ENCODE data around the gene VGLL4.
"Not testable (repeated sequence)": the region's sequence is repeated elsewhere in the genome, so short reads cannot be mapped to it uniquely, and the experiment has no call there.

VGLL4 gene

DNA sequence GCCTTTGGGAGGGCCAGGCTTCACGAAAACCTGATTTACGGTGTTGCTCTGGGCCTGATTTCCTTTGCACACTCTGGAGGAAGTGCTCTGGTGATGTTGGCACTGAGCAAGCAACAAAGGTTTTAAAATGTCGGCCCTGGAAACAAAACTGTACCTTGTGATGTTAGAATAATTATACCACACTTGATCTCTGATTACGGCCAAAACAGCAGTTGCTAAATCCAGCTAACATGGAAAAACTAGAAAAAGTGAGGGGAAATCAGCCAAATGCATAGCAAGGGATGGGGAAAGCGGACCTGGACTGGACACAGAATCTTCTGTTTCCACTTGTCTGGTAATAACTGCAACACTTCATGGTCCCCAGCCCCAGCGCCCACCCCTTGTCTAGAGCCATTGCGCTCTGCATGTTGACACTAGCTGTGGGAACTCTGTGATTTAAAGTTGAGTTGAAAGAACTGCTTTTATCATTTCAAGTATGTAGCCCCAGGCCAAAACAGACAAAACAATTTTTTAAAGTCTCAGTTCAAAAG lies 120.1 kb downstream of the VGLL4 start:
- DNase-seq: no peak

DNA sequence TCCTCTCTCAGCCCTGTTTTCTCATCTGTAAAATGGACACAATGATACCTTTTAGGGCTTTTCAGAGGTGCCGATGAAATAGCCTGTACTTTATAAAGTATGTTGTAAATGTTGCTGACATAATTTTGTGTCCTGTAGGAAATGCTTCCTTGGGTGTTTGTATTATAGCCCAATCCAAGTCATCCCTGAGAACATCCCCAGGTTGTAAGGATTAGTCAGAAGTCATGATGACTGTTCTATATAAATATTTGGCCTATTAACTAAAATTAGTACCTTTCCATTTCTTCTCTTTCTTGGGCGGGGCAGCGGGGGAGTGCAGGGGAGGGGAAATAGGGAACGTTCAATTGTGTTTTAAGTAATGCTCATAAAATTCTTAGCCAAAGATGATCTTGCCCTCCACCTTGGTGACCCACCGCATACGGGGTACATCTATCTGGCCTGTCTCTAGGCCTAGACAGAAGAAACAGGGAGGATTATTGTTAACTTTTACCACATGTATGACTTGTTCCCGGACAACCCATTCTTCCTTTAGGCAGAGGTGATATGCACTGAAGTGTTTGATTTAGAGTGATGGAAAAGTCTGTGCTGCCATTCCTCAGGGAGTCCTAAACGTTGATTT lies 120.7 kb downstream of the VGLL4 start:
- DNase-seq: no peak

DNA sequence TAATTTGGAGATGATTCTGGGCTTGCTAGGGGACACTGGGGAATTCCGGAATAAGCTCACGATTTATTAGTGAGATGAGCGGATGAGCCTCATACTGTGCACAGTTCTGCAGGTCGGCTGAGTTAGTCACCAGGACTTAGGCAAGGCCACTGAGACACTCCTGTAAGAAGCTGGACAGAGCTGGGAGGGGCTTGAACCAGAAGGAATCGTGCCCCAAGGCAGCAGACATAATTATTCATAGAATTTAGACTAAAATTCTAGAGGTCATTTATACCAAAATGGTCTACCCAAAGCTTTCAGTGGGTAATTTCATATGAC lies 121.4 kb downstream of the VGLL4 start:
- DNase-seq: no peak

DNA sequence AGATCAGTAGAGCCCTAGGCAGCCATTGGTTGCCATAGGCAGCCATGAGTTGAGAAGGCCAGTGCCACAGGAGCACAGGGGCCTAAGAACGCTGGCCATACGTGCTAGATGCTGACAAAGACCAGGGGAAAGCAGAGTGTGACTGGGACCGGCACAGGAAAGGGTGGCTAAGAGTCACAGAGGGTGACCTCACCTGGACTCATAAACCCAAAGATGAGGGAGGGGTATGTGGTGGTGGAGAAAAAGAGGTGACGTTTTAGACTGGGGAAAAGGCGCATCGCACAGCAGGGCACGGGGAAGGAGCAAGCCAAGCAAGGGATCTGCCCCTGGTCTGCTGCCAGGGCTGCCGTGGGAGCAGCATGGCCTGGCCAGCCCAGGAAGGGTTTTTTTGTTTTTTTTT lies 122.5 kb downstream of the VGLL4 start:
- no peak for DNase-seq

DNA sequence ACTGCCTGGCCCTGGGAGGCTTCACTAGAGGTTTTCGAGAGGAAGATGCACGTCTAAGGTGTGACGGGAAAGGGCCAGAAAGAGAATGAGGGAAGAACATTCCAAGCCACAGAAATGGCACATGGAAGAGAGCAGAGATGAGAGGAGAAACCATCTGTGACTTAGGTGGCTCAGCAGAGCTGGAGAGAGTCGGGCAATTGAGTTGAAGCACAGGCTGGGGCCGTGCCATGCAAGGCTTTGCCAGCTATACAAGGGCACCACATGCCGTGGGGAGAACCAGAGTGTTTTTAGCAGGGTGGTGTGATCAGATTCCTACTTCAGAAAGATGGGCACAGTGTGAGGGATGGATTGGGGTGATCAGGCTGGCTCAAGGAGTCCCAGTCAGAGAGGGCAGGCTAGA lies 126.1 kb downstream of the VGLL4 start:
- DNase-seq: no peak

DNA sequence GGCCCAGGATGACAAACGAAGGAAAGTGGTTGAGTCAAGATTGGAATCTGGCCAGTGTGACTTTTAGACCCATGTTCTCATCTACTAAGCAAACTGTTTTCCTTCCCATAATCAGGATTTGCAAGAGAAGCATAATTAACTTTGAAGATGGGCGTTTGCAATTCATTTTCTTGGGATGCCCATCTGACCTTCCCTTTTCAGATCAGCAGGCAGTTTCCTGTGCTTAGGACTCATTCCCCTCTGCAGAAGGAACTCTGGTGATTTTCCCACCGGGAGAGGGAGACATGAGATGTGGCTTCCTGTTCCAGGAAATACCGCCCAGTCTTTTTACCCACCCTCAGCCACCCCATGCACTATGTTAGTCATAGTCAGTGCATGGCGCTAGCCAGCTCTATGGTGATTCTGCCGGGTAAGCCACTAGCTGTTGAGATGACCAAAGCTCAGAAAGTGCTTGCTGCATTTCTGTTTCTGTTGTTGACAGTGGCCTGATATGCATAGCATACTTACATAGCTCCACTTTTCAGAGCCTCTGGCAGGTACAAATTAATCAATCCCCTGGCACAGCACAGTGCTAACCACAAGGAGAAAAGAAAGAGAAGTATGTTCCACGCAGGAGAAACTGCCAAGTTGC lies 129.4 kb downstream of the VGLL4 start:
- no peak for DNase-seq

DNA sequence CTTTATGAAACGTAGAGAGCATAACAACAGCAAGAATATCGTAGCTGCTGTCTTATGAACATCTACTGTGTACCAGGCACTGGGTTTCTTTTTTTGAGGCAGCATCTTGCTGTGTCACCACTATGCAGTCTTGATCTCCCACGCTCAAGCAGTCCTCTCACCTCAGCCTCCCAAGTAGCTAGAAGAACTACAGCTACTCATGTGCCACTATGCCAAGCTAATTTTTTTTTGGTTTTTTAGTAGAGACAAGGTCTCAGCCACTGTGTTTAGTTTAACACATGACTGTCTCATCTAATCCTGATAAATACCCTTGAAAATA lies 129.9 kb downstream of the VGLL4 start:
- no peak for DNase-seq

DNA sequence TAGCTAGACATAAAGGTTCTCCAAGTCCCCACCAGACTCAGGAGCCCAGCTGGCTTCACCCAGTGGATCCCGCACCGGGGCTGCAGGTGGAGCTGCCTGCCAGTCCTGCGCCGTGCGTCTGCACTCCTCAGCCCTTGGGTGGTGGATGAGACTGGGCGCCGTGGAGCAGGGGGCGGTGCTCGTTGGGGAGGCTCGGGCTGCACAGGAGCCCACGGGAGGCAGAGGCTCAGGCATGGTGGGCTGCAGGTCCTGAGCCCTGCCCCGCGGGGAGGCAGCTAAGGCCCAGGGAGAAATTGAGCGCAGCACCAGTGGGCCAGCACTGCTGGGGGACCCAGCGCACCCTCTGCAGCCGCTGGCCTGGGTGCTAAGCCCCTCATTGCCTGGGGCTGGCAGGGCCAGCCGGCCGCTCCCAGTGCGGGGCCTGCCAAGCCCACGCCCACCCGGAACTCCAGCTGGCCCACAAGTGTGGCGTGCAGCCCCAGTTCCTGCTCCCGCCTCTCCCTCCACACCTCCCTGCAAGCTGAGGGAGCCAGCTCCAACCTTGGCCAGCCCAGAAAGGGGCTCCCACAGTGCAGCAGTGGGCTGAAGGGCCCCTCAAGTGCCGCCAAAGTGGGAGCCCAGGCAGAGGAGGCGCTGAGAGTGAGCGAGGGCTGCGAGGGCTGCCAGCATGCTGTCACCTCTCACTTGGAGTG lies 130.4 kb downstream of the VGLL4 start:
- not testable (repeated sequence) for DNase-seq

DNA sequence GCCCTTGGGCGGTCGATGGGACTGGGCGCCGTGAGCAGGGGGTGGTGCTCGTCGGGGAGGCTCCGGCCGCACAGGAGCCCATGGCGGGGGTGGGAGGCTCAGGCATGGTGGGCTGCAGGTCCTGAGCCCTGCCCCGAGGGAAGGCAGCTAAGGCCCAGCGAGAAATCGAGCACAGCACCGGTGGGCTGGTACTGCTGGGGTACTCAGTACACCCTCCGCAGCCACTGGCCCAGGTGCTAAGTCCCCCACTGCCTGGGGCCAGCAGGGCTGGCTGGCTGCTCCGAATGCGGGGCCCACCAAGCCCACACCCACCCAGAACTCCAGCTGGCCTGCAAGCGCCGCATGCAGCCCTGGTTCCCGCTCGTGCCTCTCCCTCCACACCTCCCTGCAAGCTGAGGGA lies 132.1 kb downstream of the VGLL4 start:
- DNase-seq: not testable (repeated sequence)

DNA sequence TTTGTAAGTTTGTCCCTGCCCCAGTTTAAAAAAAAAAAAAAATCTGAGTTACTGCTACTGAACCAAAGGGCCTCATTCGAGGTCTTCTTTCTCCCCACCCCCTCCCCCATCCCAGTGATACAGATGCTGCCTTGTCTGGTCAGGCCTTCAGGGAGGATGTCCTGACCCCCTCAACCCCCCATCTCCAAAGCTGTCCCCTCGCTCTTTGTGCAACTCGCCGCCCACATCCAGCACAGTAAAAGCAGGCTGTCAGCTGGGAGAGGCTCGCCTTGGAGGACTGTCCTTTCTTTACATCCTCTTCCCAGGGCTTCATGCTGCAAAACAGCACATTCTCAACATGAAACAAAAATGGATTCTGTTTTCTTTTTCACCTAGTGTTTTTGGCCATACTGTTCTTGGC lies 133.4 kb downstream of the VGLL4 start:
- no peak for DNase-seq

DNA sequence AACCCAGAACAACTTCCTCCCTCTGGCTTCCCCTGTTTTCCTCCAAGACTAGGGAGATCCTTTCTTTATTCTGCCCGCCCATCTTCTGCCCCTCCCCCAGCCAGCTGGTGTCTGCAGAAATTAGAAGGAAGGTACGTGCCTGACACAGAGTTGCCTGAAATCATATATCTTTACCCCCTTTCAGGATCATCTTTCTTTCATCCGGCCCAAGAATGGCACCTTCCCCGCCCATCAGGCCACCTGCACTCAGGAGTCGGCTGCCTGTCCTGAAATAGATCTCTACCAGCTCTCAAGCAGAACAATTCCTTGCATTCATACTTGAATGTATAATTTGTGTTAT lies 133.7 kb downstream of the VGLL4 start:
- DNase-seq: no peak

DNA sequence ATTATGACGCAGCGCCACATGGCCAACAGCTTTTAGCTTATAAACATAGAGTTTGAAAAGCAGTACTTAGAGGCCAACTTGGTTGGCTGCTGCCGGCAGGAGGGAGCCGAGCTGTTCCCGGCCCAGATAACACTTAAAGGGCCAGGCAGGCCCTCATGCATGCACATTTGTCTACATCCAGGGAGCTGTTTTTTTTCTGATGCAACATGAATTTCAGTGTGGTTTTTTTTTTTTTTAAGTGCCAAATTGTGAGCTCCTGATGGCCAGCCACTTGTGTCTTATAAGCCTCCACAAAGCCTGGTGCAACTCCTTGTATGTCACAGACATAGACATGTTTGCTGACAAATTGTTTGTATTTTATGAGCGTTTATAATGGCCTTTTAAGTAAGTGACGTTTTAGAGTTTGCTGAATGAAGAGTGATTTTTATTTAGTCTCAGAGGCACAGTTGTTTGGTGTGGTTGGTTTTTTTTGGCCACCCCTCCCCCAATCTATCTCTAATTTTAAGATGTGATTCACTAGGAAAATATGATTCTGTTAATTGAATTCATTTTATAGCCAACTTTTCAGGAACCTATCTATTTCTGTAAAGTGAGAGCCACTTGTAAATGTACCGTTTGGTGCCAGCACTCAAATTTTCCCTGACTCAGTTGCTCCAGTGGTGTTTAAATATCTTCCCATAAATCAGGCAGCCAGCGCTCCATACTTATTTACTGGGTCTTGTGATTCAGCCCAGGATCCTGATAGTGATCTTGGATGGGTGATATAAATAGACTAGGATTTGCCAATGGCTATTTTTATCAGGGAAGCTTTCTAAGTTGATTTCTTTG lies 134.3 kb downstream of the VGLL4 start:
- no peak for DNase-seq

DNA sequence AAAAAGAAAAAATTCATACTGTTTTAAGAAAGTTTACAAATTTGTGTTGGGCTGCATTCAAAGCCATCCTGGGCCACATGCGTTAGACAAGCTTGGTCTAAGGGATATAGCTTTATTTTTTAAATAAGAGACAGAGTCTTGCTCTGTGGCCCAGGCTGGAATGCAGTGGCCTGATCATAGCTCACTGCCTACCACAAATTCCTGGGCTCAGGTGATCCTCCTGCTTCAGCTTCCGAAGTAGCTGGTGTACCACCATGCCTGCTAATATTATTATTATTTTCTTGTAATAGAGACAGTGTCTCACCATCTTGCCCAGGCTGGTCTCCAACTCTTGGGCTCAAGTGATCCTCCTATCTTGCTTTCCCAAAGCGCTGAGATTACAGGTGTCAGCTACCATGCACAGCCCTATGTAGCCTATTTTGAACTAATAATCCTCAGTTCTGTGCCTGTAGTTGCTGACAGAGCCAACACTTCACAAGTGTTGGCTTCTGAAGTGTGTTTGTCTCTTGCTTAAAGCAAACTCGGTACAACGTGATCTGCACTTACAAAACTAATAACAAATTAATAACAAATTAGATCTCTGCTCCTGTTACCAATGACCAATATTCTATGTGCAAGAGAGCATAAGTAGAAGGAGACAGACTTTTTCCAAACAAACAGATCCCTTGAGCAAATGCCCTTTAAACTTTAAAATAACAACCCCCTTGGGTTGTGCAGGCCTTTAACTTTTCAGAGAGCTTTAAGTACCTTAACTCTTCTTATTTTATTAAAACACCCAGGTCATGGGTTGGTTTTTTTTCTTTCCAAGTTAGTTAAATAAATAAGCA lies 135.2 kb downstream of the VGLL4 start:
- no peak for DNase-seq

DNA sequence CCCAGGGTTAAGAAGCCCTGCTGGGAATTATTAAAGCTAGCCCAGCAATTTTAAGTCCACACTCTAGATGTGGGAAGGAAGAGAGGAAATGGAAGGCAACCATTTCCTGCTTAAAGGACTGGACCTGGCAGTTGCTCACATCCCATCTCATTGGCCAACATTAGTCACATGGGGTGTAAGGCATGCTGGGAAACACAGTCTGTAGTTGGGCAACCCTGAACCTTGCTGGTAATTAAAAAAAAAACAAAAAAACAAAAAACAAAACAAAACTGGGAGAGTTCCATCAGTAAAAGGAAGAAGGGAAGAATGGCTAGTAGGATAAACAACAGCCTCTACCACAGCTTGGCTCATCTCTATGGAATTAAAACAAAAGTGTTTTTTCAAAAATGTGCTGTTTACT lies 136.0 kb downstream of the VGLL4 start:
- DNase-seq: no peak
